PC-3 (cell line): Measurements from ENCODE around the gene C10orf95.

Experiments used
- EZH2 ChIP-seq: fragments of 300-600 bp; sonication (generic); IDR thresholded peaks from one replicate; pipeline ENCODE4 v1.6.1; 2017; ENCODE audit warnings: antibody characterized with exemption, mild to moderate bottlenecking, low read length; ENCODE audit not compliant: unreplicated experiment
- EZH2phosphoT487 ChIP-seq: fragments of 300-600 bp; sonication (generic); IDR thresholded peaks from 2 replicates; pipeline ENCODE4 v1.6.1; 2018; ENCODE audit warnings: mild to moderate bottlenecking, antibody characterized with exemption, low read length, borderline replicate concordance
- TF ChIP-seq, protein P1 (sequence below): fragments of 300-600 bp; sonication (generic); conservative IDR thresholded peaks from 2 replicates; pipeline ENCODE4 v1.5.1; 2017; ENCODE audit warnings: antibody characterized with exemption, low read depth, mild to moderate bottlenecking, low read length

DNA sequence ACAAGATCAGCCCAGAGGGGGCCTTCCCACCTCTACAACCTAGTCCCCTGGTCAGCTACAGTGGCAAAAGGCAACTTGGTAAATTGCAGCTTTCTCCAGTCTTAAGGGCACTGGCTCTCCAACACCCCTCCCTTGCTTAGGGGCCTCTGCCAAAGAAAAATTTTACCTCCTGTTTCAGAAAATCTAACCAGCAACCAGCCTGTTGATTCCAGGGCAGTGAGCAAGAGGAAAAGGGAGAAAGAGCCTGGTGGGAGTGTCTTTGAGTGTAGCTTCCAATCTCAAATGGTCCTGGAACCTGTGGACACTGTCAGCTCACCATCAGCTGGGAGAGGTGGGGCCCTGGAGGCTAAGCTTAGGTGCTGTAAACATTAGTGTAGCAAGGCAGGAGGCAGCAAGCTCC, 28.3 kb upstream of the C10orf95 start:
- TF ChIP-seq, protein P1, sequence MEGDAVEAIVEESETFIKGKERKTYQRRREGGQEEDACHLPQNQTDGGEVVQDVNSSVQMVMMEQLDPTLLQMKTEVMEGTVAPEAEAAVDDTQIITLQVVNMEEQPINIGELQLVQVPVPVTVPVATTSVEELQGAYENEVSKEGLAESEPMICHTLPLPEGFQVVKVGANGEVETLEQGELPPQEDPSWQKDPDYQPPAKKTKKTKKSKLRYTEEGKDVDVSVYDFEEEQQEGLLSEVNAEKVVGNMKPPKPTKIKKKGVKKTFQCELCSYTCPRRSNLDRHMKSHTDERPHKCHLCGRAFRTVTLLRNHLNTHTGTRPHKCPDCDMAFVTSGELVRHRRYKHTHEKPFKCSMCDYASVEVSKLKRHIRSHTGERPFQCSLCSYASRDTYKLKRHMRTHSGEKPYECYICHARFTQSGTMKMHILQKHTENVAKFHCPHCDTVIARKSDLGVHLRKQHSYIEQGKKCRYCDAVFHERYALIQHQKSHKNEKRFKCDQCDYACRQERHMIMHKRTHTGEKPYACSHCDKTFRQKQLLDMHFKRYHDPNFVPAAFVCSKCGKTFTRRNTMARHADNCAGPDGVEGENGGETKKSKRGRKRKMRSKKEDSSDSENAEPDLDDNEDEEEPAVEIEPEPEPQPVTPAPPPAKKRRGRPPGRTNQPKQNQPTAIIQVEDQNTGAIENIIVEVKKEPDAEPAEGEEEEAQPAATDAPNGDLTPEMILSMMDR = no peak
- TF ChIP-seq EZH2 = no peak
- no peak for TF ChIP-seq EZH2phosphoT487
